ENCODE results near the gene ETV2. TPM values are rescaled to one million over a fixed set of nuclear protein-coding genes. Genes with fewer than 3 reads are reported as not detected.

The ETV2 gene
- polyA plus RNA-seq, 1 experiment: 0.54 TPM

- no peaks in the 10 kb centered on the region for H3K27me3 ChIP-seq (ENCODE audit: control insufficient read depth, insufficient read depth, low read length)
- no peak for TF ChIP-seq CTCF (IDR thresholded peaks at IDR 0.05; ENCODE audit: insufficient read depth, low read depth, low read length)
- CTCF ChIA-PET: interaction anchor here (0.6 to 1.2 kb wide), 2 partner anchors 37 to 172 kb away, joined by 5 read pairs; no protein-coding TSS in a partner anchor
- H3K4me3 ChIP-seq (ENCODE audit: low read depth, low read length): no peak overlapping the region
- POLR2A ChIA-PET: no interaction called here
- no peak for DNase-seq (ENCODE audit: low read depth)
- peaks cover 14% of the 10 kb centered on the region for H3K36me3 ChIP-seq (ENCODE audit: control insufficient read depth, insufficient read depth, low read length)
Measured at GRCh38 chr19:35657904-35658700, 16.6 kb downstream of the ETV2 start.

- peaks cover 8% of the 10 kb centered on the region for H3K36me3 ChIP-seq (ENCODE audit: control insufficient read depth, insufficient read depth, low read length)
- H3K4me3 ChIP-seq (ENCODE audit: low read depth, low read length): no peak overlapping the region
- no peak for DNase-seq (ENCODE audit: low read depth)
- CTCF ChIA-PET: no interaction called here
- POLR2A ChIA-PET: no interaction called here
- H3K27me3 ChIP-seq (ENCODE audit: control insufficient read depth, insufficient read depth, low read length): no peaks in the 10 kb centered on the region
- no peak for TF ChIP-seq CTCF (IDR thresholded peaks at IDR 0.05; ENCODE audit: insufficient read depth, low read depth, low read length)
Measured at GRCh38 chr19:35661995-35662340, 20.4 kb downstream of the ETV2 start.

- CTCF ChIA-PET: no interaction called here
- Histone ChIP-seq H3K4me3 (ENCODE audit: low read depth, low read length) (no peak overlapping the region), H3K36me3 (ENCODE audit: control insufficient read depth, insufficient read depth, low read length) (peaks cover 2% of the 10 kb centered on the region), H3K27me3 (ENCODE audit: control insufficient read depth, insufficient read depth, low read length) (peaks cover 2% of the 10 kb centered on the region; the same call in 1 of the 2 replicates)
- no peak for DNase-seq (ENCODE audit: low read depth)
- POLR2A ChIA-PET: no interaction called here
- TF ChIP-seq CTCF (IDR thresholded peaks at IDR 0.05; ENCODE audit: insufficient read depth, low read depth, low read length): no peak
Measured at GRCh38 chr19:35663981-35664380, 22.4 kb downstream of the ETV2 start.

- peaks cover 2% of the 10 kb centered on the region for H3K36me3 ChIP-seq (ENCODE audit: control insufficient read depth, insufficient read depth, low read length)
- peaks cover 6% of the 10 kb centered on the region for H3K27me3 ChIP-seq (ENCODE audit: control insufficient read depth, insufficient read depth, low read length)
- POLR2A ChIA-PET: no interaction called here
- H3K4me3 ChIP-seq (ENCODE audit: low read depth, low read length): no peak overlapping the region
- CTCF ChIA-PET: no interaction called here
- no peak for TF ChIP-seq CTCF (IDR thresholded peaks at IDR 0.05; ENCODE audit: insufficient read depth, low read depth, low read length)
- DNase-seq (ENCODE audit: low read depth): no peak
Measured at GRCh38 chr19:35665157-35665556, 23.6 kb downstream of the ETV2 start.

GRCh38 chr19:35665604-35666003 is 24.1 kb downstream of the ETV2 start:
- peaks cover 6% of the 10 kb centered on the region for H3K27me3 ChIP-seq (ENCODE audit: control insufficient read depth, insufficient read depth, low read length)
- CTCF ChIA-PET: no interaction called here
- DNase-seq (ENCODE audit: low read depth): no peak
- no peak for TF ChIP-seq CTCF (IDR thresholded peaks at IDR 0.05; ENCODE audit: insufficient read depth, low read depth, low read length)
- POLR2A ChIA-PET: no interaction called here
- no peak overlapping the region for H3K4me3 ChIP-seq (ENCODE audit: low read depth, low read length)
- H3K36me3 ChIP-seq (ENCODE audit: control insufficient read depth, insufficient read depth, low read length): peaks cover 2% of the 10 kb centered on the region

Measured in BJ (cell line).